PC-9 (cell line): ENCODE measurements around the gene PPM1F.

Experiments
- EZH2 ChIP-seq: fragments of 200-600 bp; sonication (generic); IDR thresholded peaks from 2 replicates; pipeline ENCODE4 v1.8.0; 2017; ENCODE audit warnings: antibody characterized with exemption, low read depth
- TF ChIP-seq, protein P1 (sequence below): fragments of 200-600 bp; sonication (generic); conservative IDR thresholded peaks from 2 replicates; pipeline ENCODE4 v1.6.1; 2017; ENCODE audit warnings: mixed run types, antibody characterized with exemption, mild to moderate bottlenecking, moderate library complexity

DNA sequence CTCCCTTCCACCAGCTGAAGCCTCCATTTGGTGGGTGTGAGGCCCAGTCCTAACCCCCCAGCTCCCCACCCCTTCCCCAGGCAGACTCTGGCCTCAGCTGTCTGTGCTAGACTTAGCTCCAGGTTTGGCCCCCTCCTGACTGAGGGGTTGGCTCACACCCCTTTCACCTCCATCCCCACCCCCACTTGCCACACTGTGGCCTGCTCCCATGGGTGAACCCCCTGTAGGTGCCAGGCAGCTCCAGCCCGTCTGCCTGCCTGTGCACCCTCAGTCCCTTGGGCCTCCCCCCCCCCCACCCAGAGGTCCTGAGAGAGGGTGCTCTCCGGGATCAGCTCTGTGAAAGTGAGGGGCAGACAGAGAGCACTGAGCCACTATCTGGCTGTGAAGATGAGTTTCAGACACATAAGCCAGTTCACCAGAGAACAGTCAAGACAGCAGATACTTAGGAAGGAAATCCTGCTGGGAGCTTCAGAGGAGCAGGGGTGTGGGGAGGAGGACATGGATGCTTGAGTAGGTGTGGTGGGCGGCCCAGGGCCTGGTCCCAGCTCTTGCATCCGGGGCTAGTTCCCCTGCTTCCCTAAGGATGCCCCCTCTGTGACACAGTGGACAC, 36.2 kb downstream of the PPM1F start:
- TF ChIP-seq, protein P1, sequence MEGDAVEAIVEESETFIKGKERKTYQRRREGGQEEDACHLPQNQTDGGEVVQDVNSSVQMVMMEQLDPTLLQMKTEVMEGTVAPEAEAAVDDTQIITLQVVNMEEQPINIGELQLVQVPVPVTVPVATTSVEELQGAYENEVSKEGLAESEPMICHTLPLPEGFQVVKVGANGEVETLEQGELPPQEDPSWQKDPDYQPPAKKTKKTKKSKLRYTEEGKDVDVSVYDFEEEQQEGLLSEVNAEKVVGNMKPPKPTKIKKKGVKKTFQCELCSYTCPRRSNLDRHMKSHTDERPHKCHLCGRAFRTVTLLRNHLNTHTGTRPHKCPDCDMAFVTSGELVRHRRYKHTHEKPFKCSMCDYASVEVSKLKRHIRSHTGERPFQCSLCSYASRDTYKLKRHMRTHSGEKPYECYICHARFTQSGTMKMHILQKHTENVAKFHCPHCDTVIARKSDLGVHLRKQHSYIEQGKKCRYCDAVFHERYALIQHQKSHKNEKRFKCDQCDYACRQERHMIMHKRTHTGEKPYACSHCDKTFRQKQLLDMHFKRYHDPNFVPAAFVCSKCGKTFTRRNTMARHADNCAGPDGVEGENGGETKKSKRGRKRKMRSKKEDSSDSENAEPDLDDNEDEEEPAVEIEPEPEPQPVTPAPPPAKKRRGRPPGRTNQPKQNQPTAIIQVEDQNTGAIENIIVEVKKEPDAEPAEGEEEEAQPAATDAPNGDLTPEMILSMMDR = no peak
- no peak for TF ChIP-seq EZH2
